Dermis blood vessel endothelial cell (primary cell): Measurements from ENCODE around the gene SPIRE1. TPM values are rescaled to one million over a fixed set of nuclear protein-coding genes. Genes with fewer than 3 reads are reported as not detected.
"Not testable (repeated sequence)": the region's sequence is repeated elsewhere in the genome, so short reads cannot be mapped to it uniquely, and the experiment has no call there.

Experiments used
- DNase-seq: peaks from one replicate; pipeline ENCODE4 v3.0.0; 2010
- total RNA-seq: library from RNA; depleted of rRNA; stranded (reverse); fragments of >200 nt; gene quantifications from 2 replicates; pipeline ENCODE4 v1.2.3, GENCODE V29; 2014

The SPIRE1 gene
- total RNA-seq, 1 donor from 2014 or later, result 25.5 TPM

DNA sequence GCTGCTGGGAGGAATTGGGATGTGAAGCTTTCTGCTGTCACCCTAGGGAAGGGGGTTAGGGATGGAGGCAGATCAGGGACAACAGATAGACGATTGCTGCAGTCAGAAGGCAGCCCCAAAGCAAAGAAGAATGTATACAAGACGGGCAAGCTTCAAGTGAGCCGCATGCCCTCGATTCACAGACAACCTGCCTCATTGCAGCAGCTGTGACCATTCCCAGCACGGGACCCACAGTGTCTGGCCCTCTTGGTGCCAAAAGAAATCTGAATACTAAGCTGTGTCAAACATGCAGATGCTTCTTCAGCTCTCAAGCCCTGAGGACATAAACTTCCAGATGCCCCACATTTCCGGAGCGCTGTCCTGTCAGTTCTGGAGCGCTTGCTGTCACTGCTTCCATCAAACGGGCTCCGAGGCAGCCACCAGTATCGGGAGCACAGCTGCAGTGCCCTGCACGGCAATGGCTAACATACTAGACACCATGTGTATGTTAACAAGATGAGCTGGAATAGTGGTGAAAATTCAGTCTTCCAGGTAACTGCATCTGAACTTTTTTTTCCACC, 216.4 kb downstream of the SPIRE1 start:
- no peak for DNase-seq

DNA sequence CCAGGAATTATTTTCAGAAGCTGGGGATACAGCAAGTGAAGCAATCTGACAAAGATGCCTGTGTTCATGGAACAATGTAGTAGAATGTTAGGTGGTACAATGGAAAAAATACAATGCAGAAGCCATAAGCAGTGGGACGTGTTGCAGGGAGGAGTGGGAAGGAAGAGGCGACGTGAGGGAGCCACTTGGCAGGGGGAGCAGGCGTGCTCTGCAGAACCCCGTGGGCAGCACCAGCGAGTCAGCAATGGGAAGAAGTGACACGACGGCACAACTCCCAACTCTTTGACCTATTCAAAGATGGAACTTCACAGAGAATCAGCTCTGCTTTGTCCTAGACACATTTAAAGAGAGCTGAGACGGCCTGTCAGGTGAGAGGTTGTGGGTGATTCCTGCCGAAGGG, 219.7 kb downstream of the SPIRE1 start:
- DNase-seq, result no peak

DNA sequence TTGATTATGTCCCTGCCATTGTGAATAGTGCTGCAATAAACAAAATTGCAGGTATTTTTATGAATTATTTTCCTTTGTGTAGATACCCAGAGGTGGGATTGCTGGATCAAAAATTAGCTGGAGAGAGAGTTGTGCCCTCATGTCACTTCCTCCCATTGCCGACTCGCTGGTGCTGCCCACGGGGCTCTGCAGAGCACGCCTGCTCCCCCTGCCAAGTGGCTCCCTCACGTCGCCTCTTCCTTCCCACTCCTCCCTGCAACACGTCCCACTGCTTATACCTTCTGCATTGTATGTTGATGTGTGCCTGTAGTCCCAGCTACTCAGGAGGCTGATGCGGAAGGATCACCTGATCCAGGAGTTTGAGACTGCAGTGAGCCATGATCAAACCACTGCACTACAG, 222.0 kb downstream of the SPIRE1 start:
- DNase-seq, result no peak

DNA sequence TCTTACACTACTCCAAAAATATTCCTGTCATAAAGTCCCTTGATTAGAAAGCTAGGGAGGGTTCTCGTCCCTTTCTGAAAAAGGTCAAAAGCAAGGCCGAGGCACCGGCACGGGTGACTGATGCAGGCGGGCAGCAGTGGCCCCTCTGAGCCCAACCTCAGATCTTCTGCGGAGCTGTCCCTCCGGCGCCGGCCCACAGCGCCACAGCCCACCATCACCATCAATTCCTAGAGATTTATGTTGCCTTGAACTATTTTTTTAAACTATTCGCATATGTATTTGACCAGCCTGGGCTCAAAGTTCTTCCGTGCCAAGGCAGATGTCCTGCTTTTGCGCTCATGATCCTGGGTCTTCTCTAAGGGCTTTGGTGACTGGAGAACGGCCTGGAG, 223.4 kb downstream of the SPIRE1 start:
- DNase-seq, result no peak

DNA sequence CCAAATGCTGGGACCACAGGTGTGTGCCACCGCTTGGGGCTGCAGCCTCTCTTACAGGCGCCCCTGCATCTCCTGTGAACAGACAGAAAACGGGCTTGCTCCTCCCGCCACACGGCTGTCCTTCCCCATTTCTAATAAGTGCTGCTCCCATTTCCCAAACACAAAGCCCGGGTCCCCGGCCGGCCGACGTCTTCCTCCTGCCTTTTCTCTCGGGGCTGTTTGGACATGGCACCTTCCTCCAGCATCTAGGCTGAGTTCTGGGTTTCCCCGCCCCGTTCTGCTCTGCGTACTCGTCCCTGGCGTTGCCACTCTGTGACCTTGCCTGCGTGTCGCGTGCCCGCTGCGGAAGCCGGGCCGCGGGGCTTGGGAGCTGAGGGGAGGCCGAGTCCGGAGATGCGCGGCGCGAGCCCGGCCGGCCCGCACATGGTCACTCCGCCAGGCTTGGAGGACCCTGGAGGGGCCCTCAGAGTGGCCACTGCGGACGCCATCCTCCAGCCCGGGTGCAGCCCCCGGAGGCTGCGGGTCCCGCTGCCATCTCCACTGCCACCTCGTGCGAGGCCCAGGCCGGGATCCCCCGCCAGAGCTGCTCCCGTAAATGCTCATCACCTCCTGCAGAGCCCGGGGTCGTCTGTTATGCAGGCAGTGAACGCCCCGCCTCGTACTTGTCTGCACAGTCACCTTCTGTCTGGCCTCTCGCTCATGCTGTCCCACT, 223.9 kb downstream of the SPIRE1 start:
- DNase-seq, result no peak

DNA sequence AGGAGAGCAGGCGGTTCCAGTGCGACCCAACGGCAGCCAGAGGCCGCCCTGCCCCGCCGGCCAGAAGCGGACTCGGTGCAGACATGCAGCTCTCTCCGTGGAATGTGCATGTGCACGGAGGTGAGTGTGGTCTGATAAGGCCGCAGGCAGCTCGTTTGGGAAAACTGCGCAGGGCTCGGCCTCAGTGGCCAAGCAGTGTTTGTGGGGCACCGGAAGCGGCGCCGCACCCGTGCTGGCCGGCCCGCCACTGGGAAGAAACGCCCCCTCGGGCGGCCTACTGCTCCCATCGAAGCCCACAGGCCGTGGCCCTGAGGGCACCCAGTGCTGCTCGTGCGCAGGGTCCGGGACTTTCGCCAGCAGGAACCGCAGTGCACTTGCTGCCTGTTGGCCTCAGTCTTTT, 225.0 kb downstream of the SPIRE1 start:
- no peak for DNase-seq

DNA sequence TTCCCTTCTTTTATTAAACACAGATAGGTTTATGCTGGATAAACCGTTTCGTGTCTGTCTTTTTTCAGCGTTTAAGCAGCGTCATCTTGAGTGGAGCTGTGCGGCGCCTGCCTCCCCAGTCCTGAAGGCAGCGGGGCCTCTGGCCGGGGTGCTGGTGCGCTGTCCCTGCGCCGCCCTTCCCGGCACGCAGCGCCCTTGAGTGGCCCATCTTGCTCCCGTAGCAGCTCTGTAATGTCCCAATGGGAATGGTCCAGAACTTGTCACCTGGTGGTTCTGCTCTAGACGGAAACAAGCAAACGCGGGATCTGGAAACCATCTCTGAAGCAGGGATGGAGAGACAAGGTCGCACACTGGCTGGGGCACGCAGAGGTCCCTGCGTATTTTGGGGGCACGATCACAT, 225.7 kb downstream of the SPIRE1 start:
- DNase-seq, result no peak

DNA sequence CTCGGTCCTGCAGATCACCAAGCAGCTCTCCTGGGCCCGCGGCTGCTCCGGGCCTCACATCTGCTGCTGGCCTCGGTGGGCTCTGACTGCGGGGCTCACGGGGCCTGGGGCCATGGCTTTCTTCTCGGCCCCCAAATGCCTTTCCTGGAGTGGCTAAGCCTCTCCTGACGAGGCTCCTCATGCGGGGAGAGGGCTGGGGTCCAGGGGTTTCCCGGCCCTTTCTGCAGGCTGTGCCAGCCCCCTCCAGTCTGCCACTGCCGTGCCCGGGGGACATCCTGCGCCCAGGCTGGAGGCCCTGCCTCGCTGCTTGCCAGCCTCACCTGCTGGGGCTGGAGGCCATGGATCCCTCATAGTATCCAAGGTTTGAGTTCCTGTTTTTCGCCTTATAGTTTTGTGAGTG, 226.3 kb downstream of the SPIRE1 start:
- no peak for DNase-seq

DNA sequence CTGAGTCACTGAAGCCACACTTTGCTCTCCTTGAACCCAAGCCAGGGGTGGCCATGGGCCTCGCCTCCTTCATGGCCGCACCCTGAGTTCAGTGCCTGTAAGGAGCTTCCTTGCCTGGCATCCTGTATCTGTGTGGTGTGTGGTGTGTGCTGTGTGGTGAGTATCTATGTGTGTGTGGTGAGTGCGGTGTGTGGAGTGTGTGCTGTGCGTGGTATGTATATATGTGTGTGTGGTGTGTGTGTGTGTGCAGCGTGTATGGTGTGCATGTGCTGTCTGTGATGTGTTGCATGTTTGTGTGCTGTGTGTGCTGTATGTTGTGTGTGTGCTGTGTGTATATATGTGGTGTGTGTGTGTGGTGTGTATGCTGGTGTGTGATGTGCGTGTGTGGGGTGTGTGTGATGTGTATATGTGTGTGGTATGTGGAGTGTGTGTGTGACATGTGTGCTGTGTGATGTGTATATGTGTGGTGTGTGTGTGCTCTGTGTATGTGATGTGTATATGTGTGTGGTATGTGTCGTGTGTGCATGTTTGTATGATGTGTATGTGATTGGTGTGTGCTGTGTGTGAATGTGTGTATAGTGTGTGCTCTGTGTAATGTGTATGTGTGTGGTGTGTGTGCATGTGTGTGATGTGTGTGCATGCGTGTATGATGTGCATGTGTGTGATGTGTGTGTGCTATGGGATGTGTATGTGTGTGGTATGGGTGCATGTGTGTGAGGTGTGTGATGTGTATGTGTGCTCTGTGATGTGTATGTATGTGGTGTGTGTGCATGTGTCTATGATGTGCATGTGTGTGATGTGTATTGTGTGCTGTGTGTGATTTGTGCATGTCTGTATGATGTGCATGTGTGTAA, 227.5 kb downstream of the SPIRE1 start:
- no peak for DNase-seq

DNA sequence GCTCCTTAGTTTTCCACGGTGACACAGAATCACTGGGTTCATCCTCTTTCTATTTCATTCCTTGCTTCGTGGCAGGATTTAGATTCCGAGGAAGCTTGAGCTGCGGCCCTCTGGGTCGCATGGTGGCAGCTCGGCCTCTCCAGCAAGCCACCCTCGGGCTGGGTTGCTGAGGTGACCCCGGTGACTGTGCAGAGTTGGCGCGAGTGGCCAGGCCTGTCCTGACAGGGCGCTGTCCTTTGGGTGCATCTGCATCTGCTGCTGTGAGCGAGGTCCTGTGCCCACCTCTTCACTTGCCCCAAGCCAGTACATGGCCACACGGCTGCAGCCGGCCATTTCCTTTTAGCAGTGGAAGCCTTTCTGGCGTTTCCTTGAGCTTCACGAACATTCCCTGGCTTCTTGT, 228.4 kb downstream of the SPIRE1 start:
- DNase-seq, result no peak

DNA sequence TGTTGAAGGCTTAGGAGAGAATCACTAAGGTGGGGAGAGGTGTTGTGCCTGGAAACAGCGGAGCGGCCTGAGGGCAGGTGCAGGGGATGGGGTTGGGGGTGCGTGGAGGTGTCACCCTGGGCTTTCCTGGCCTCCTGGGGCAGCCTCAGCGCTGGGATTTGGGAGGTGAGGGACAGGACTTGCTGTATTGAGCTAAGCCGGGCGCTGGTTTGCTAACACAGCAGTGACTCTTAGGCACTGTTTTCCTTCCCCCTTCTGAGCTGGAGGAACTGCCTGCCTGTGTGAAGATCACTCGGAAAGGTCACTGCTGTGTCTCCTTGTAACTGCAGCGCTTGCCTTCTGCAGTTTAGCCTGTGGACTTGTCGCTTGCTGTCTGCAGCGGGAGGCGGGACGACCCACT, 229.0 kb downstream of the SPIRE1 start:
- no peak for DNase-seq

DNA sequence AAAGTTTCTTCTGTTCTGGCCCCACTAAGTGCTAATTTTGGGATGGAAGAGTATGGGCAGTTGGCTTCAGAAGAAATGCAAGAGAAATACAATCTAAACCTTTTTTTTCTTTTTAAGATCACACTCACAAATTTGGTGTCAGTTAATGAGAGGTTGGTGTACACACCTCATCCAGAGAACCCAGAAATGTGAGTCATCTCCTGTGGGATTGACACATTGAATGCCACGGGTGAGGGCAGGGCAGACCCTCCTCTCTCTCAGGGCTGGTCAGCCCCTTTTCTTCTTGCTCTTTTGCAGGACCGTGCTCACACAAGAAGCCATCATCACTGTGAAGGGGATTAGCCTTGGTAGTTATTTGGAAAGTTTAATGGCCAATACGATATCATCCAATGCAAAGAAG, 231.0 kb downstream of the SPIRE1 start:
- no peak for DNase-seq

DNA sequence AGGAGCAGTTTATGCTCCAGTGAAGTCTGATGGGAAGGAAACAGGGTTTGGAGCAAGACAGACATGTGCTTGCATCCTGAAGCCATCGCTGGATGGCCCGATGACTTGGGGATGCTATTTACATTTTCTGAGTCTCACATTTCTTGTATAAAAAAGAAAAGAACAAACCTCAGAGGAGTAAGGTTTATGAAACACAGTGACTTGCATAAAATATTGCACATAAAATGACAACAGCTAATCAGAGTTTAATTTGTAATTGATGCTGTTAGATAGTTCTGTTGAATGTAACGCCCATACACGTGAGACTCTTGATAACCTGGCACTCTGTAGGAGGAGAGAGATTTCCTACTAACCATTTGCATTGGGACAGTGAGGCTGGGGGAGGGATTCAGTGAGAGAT, 233.7 kb downstream of the SPIRE1 start:
- no peak for DNase-seq

DNA sequence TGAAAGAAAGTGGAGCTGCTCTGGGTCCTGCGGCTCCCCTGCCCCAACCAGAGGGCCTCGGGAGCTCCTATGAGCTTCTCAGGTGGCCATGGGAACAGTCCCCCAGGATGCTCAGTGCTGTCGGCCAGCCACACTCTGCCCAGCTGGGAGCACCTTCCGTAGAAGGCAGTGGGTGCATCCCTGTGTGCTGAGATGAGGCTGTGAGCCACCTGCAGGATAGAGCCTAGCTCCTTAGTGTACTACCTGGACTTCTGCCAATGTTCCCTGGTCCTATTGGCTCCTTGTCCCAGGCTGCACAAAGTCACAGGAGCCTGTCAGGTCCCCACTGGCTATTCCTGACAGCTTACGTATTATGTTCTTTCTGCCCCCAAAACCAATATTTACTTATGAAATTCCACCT, 234.1 kb downstream of the SPIRE1 start:
- no peak for DNase-seq

DNA sequence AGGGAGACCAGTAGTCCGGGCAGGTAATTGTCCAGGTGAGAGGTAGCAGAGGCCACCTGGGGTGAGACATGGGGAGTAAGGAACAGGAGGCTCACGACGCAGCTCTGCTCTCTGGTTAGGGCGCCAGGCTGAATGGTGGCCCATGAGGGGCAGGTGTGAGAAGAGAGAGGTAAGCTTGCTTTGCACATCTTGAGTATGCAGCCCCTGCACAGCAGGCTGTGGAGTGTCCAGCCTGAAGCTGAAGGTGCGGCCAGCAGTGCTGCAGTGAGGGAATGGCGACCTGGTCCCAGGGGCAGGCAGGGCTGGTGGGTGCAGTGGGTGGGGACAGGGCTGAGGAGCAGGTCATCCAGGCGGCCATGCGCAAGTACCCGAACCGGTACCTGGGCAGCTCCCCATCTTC, 234.5 kb downstream of the SPIRE1 start:
- no peak for DNase-seq

DNA sequence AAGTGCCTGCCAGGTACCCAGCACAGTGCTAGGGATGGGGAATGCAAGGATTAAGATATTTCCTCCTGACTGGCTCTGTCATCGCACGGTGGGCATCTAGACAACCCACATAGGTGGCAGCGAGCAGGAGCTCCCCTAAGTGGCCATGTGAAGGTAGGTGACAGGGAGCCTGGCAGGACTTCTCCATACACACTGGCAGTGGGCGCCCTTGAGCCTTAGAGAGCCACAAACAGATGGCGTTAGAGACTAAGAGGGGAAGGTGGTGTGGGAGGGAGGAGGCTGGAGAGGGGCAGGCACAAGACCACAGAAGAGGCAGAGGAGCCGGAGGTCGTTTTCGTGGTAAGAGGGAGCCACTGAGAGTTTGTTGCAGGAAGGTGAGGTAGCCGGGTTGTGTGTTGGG, 235.0 kb downstream of the SPIRE1 start:
- peak; percentile 31 for DNase-seq

DNA sequence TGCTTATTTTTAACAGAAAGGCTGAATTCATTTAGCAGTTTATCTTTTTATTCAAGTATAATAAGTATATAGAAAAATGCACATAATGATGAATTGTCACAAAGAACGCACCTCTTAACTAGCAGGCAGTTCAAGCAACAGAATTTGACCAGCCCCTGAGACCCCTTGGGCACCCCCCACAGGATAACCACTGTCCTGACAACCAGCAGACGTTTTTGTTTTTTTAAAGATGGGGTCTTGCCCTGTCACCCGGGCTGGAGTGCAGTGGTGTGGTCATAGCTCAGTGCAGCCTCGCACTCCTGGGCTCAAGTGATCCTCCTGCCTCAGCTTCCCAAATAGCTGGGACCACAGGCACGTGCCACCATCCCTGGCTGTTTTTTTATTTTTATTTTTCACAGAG, 236.2 kb downstream of the SPIRE1 start:
- DNase-seq, result no peak

DNA sequence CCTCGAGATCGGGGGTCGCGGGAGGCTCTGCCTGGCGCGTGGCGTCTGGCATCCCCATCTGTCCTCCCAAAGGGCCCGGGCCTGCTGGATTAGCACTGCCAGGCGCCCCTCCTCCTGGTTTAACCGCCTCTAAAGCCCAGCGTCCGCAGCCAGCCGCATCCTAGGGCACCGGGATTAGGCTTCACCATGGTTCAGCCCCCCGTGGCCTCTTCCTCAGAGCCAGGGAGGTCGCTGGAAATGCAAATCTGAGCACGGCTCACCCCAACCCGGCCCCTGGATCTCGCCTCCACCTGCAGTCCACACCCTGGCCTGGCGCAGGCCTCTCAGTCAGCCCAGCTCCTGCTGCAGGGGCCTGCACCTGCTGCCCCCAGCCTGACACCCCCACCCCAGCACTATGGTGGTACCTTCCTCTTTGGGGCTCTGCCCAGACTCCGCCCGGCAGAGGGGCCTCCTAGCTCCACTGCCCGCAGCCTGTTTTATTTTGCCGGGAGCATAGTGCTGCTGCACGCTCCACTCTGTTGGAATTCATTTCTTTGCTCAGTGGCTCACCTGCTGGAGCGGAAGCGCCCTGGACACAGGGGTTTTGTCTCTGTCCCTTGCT, 237.0 kb downstream of the SPIRE1 start:
- no peak for DNase-seq

DNA sequence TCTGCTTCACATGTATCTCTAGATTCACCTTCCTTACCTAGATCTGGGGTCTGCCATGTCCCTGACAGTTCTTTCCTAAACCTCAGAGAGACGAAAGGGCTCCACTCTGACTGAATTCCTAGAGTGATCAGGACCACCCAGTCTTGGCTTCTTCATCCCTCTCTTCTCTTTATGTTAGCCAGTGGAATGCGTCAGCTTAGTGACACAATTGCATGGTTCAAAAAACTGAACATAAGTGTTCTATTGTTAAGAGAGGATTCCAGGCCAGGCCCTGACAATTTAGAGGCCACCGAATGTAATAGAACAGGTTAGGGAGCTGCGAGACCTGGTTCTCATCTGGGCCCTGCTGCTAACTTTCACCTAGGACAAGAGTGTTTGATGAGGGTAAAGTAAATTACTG, 240.2 kb downstream of the SPIRE1 start:
- no peak for DNase-seq

DNA sequence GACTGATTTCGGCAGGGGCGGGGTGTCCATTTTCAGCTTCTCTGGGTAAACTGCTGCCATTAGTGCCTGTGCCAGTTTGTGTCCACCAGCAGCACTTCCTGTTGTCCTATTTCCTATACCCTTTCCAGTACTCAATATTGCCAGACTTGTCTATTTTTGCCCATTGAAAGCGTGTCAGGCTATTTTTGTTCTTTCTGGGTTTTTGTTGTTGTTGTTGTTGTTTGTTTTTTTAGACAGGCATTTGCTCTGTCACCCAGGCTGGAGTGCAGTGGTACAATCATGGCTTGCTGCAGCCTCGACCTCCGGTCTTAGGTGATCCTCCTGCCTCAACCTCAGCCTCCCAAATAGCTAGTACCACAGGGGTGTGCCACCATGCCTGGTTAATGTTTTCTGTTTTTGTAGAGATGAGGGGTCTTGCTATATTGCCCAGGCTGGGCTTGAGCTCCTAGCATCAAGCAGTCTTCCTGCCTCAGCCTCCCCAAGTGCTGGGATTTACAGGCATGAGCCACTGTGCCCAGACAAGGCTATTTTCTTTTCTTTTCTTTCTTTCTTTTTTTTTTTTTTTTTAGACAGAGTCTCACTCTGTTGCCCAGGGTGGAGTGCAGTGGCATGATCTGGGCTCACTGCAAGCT, 241.7 kb downstream of the SPIRE1 start:
- DNase-seq, result no peak

DNA sequence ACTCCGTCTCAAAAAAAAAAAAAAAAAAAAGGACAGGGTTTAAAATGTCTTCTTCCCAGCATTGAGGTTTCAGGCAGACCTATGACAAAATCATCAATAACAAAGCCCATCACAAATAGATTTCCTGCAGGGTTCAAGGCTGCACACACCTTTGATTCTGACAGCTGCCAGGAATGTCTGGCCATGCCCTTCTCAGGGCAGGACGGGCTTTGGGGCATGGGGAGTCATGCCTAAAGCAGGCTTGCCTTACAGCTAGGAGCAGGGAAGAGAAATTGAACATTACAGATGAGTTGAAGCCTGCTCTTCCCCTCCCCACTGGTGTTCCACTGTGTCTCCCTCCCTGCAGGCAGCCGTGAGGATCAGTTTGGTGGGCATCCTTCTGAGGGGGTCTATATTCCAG, 246.5 kb downstream of the SPIRE1 start:
- DNase-seq, result no peak

DNA sequence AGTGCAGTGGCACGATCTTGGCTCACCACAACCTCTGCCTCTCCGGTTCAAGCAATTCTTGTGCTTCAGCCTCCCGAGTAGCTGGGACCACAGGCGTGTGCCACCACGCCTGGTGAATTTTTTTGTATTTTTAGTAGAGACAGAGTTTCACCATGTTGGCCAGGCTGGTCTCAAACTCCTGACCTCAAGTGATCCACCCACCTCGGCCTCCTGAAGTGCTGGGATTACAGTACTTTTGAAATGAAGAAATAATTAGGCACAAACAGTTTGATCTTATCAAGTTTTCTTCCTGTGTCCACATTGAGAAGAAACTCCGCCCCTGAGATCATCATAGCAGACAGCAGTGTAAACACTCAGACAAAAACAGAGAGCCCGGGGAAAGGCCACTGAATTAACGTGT, 247.2 kb downstream of the SPIRE1 start:
- DNase-seq, result not testable (repeated sequence)

DNA sequence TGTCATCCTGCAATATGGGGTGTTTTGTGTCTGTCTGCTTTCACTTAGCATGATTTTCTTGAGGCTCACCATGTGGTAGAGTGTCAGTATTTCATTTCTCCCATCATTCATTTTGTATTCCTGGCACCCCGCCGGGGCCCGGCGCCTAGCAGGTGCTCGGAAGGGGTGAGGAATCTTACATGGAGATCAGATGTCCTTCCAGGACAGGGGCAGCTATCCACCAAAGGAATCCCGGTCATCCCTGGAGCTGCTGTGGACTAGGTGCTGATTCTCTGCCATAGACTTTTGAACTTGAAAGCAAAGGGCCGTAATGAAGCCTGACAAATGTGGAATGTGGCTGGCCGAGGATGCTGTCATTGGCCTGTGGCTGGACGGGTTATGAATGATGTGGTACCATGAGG, 247.8 kb downstream of the SPIRE1 start:
- no peak for DNase-seq
